GM21619 (cell line): ENCODE results near the gene ITIH3.

ENCODE experiments used
- ATAC-seq: cut with Tn5 transposase; IDR thresholded peaks from one replicate; pipeline ENCODE4 v1.9.1; 2021; ENCODE audit not compliant: unreplicated experiment

ITIH3 gene

GRCh38 chr3:52822363-52822762 lies 27.8 kb downstream of the ITIH3 start:
- ATAC-seq = no peak

DNA sequence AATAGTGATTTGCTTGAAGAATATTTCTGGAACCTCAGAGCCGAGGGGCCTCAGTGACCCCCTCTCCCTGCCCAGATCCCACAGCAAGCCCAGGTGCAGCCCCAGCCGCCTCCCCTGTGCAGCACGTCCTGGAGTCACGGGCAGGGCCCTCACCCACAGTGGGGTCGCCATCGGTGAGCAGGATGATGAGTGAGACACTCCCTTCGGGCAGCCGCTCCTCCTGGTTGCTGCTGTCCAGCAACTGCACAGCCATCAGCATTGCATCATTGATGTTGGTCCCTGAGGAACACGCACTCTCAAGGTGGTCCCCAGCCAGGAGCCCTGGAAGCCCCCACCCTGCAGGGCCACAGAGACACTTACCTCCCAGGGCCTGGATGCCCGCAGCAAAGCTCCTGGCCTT lies 29.4 kb downstream of the ITIH3 start:
- ATAC-seq = no peak

- ATAC-seq = no peak
Observed at GRCh38 chr3:52827441-52827840, 32.8 kb downstream of the ITIH3 start.

DNA sequence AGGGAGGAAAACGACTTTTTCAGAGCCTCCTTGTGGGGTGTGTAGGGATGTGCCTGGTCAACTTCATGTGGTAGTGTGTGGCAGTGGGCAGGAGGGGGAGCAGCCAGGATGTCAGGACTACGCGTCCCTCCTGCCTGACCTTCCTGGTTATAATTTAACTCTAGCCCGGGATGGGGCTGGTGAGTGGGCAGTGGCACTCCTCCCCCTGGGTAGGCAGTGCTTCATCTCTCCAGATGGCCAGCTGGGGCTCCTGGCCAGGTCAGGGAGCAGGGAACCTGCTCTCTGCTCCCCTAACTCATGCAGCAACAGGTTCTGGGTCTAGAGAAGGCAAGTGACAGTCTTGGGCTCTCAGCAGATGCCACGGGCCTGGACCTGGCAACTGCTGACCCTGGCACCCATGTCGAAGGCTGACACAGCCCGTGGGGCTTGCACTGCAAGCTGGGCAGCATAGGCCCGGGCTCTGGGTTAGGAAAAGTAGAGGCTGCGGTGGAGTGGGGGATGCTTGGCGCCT lies 33.3 kb downstream of the ITIH3 start:
- no peak for ATAC-seq

DNA sequence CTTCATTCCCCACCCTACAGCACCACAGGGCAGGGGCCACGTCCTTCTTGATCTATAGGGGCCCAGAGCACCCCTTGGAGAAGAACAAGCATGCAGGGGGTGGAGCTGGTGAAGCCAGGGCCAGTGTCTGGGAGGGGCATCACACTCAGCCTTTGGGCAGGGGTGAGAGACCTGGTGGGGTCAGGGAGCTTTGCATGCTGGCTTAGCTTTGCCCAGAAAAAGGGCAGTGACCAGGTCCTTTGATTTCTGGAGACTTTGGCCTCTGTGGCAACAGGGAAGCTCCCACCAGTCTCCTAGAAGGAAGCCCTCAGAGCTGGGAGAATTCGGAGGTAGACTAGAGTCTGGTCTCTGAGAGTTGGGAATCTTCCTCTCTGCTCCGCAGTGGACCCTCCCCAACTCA lies 34.9 kb downstream of the ITIH3 start:
- ATAC-seq = no peak

DNA sequence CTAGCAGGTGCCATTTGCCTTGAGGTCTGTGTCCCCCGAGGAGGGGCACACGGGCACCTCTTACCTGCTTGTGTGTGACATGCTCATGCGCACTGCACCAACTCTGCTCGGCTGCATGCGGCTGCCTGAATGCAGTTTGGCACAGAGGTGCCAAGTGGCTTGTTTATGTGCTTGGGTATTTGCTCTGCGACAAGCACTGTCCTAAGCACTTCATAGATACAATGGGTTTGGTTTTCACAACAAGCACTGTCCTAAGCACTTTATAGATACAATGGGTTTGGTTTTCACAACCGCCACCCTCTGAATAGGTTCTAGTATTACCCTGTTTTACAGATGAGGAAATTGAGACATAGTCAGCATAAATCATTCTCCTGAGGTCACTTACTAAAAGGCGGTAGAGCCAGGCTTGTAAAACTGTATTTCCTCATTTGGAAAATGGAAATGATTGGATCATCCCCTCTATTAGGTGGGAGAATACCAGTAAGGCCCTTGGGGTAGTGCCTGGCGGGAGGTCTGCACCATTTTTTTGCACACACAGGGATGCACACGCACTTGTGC lies 35.4 kb downstream of the ITIH3 start:
- no peak for ATAC-seq

GRCh38 chr3:52830535-52831258 lies 36.1 kb downstream of the ITIH3 start, which contains the start of gene ITIH4:
Gene ITIH4, minus strand, starts transcription at chr3:52830672. Its CDS starts 30 bp downstream, at chr3:52830642.
- no peak for ATAC-seq

DNA sequence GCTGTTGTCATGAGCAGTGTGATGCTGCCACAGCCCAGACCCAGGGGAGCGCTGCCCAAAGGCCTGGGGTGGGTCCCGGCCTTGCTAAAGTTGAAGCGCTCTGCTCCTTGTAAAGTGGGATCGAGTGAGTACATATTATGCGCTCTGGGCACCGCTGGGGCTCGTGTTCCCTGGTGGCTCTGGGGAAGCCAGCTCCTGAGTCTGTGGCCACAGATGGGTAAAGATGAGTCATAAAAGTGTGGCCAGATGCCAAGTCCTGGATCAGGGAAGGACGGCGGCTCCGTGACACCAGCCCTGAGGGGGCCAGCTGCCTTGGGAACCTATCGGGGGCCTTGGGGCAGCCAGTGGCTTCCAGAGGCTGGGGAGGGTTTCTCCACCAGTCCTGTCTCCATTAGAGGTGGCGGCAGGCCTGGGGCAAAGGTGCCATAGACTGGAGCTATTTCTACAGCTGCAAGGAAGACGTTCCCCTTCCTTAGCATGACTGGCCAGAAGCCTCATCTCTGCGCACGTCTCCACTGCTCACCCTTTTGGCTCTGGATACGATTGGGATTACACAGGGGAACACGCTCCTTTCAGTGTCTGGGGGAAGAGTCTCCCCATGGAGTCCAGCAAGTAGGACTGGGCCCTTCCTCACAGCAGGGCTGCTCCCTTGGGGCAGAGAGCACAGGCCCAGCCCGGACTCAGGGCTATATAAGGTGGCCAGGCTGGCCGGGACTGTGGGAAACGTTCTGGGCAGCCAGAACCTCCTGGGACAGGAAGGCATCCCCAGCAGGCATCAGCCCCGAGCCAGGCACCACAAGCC lies 37.1 kb downstream of the ITIH3 start:
- ATAC-seq = no peak

DNA sequence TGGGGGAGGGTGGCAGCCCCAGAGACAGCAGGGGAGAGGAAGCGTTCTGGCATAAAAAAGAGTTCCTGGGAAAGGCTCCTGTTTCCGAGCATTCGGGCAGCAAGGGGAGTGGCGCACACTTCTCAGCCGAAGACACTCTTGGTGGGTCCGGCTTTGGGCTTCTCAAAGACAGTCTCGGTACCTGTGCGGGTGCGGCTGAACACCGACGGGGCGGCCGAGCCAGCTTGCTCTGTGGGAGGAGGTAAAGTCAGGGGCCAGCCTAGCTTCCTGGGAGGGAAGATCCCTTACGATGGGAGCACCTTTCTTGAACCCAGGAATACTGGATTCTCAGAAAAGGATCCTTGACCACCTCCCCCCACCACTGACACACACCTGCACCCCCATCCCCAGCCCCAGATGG lies 38.6 kb downstream of the ITIH3 start:
- ATAC-seq = no peak

GRCh38 chr3:52834871-52835501 lies 40.4 kb downstream of the ITIH3 start, which contains the start of gene MUSTN1:
Gene MUSTN1, minus strand, starts transcription at chr3:52835019. Its CDS starts 71 bp downstream, at chr3:52834948.
- ATAC-seq = no peak

DNA sequence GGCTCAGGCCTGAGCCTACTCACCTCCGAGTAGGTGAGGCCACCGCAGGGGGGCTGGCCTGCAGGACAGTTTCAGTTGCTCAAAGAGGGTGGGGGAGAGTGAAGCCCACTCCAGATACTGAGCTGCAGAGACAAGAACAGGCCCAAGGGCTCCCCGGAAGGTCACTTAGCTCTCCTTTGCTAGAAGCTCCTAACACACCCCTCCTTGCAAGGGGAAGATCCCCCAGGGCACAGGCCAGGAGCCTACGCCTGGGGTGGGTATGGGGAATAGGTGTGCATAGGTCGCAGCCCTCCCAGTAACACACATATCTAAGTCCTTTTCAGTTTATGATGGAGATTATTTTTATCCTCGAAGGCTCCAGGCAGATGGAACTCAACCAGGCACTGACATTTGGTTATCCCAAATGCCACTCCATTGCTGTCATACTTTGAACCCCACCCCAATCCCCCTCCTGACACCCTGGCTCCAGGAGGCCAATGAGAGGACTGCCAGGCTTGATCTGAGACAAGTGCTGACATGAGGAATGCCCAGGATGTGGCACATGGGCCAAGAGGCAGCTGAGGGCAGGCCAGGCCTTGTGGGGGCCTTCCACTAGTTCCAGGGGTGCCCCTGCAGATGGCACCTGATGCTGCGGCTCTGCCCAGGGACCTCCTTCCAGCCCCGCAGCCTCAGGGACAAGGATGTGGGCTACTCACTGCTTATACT lies 41.3 kb downstream of the ITIH3 start:
- no peak for ATAC-seq

GRCh38 chr3:52836471-52836845 lies 41.9 kb downstream of the ITIH3 start:
- ATAC-seq = no peak

GRCh38 chr3:52836986-52837385 lies 42.4 kb downstream of the ITIH3 start:
- no peak for ATAC-seq

- no peak for ATAC-seq
Observed at GRCh38 chr3:52838561-52839267, 44.1 kb downstream of the ITIH3 start.

DNA sequence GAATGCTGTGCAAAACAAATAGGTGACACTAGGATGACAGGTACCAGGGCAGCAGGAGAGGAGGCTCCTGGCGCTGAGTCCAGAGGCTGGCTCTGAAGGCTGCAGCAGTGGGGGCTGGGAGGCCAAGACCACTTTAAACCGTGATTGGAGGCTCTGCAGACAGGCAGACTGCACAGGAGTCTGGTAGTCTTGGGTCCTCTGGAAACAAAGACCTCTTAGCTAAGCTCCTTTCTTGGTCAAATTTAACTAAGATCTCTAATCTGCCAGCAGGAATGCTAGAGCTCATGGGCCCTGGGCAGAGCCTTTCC lies 44.6 kb downstream of the ITIH3 start:
- no peak for ATAC-seq

GRCh38 chr3:52839892-52840545 lies 45.4 kb downstream of the ITIH3 start:
- no peak for ATAC-seq

- no peak for ATAC-seq
Observed at GRCh38 chr3:52841211-52841980, 46.8 kb downstream of the ITIH3 start.

GRCh38 chr3:52841981-52842340 lies 47.4 kb downstream of the ITIH3 start:
- no peak for ATAC-seq

- ATAC-seq = no peak
Observed at GRCh38 chr3:52842424-52842823, 47.8 kb downstream of the ITIH3 start.
